HG03354 (cell line): ENCODE measurements around the gene SEC11C.

Experiments
- ATAC-seq: cut with Tn5 transposase; IDR thresholded peaks from one replicate; pipeline ENCODE4 v1.9.1; 2021; ENCODE audit warnings: mild to moderate bottlenecking; ENCODE audit not compliant: unreplicated experiment, poor library complexity, severe bottlenecking

Gene SEC11C

GRCh38 chr18:59200787-59201186 lies 61.1 kb downstream of the SEC11C start:
- no peak for ATAC-seq

- ATAC-seq = no peak
These were observed 62.7 kb downstream of the SEC11C start for GRCh38 chr18:59202258-59202820.

DNA sequence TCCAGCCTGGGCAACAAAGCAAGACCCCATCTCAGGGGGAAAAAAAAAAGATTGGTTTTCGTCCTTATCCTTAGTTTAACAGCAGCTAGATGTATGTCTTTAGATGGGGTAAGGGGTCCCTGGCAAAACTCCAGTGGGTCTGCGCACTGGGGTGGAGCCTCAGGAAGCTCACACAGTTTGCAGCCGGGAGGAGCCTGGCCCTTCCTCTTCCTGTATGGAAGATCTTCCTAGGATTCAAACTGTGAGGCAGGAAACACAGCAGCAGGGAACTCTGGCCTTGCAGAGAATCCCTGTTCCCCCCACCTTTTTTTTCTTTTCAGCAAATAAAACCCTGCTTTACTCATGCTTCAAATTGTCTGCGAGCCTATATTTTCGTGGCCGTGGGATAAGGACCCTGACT lies 67.8 kb downstream of the SEC11C start:
- ATAC-seq = no peak
